ENCODE measurements around the gene PLPP3.

Gene PLPP3

DNA sequence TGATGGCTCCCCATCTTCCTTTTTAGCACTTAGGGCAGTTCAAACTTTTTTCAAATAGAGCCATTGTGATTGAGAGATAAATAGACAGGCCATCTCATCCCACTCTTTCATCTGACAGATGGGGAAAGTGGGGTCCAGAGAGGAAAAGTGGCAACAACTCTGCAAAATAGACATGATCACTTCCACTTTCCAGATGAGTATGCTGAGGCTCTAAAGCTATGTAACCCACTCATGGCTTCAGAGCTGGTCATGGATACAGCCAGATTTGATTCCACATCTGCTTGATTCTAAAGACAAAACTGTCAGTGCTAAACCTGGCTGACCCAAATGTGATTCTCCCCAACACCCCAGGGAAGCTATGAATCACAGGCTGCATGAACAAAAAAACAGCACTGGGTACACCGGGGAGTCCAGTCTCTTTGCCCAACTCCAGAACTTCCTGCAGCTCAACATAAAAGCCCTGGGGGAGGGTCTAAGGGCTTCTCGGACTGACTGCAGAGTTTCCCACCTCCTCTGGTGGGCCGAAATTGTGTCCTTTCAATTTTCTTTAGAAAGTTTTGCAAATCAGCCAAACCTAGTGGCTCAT is 59.3 kb downstream of the PLPP3 start:
- no peak overlapping the region for H3K4me3 ChIP-seq (ENCODE audit: control insufficient read depth, low read depth, low read length)
- TF ChIP-seq, protein P1, sequence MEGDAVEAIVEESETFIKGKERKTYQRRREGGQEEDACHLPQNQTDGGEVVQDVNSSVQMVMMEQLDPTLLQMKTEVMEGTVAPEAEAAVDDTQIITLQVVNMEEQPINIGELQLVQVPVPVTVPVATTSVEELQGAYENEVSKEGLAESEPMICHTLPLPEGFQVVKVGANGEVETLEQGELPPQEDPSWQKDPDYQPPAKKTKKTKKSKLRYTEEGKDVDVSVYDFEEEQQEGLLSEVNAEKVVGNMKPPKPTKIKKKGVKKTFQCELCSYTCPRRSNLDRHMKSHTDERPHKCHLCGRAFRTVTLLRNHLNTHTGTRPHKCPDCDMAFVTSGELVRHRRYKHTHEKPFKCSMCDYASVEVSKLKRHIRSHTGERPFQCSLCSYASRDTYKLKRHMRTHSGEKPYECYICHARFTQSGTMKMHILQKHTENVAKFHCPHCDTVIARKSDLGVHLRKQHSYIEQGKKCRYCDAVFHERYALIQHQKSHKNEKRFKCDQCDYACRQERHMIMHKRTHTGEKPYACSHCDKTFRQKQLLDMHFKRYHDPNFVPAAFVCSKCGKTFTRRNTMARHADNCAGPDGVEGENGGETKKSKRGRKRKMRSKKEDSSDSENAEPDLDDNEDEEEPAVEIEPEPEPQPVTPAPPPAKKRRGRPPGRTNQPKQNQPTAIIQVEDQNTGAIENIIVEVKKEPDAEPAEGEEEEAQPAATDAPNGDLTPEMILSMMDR (IDR thresholded peaks at IDR 0.05; ENCODE audit: control insufficient read depth, insufficient read depth, low read depth, low read length, missing control alignments), result no peak
- DNase-seq (ENCODE audit: low read depth), result no peak

DNA sequence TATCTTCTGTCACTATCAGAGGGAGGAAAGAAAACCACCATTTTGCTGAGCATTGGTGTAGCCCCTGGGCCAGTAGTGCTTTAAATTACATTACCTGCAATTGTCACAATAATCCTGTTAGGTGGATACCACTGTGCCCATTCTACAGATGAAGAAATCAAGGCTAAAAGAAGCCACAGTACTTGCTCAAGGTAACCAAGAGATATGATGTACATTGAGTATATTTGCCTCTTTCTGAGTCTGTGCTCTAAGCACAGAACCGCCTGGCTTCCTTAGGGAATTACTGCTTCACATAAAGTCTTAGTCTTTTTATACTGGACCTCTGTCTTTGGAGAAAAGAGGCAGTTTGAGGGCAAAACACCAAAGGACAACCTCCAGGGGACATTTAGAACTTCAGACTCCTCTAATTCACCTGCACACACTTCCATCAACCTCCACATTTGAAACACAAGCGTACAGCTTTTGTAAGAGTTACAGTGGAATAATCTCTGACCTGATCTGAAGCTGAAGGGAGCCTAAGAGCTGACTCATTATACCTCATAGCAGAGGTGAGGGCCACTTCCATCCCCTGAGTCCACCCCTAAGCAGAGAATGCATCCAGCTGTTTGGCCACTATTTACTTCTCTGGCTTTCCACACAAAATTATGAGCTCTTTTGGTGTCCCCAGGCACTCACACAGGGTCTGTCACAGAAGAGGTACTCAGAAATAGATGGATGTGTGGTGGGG is 61.8 kb downstream of the PLPP3 start:
- no peak for DNase-seq (ENCODE audit: low read depth)
- H3K4me3 ChIP-seq (ENCODE audit: control insufficient read depth, low read depth, low read length), result no peak overlapping the region
- TF ChIP-seq, protein P1 (IDR thresholded peaks at IDR 0.05; ENCODE audit: control insufficient read depth, insufficient read depth, low read depth, low read length, missing control alignments), result no peak

DNA sequence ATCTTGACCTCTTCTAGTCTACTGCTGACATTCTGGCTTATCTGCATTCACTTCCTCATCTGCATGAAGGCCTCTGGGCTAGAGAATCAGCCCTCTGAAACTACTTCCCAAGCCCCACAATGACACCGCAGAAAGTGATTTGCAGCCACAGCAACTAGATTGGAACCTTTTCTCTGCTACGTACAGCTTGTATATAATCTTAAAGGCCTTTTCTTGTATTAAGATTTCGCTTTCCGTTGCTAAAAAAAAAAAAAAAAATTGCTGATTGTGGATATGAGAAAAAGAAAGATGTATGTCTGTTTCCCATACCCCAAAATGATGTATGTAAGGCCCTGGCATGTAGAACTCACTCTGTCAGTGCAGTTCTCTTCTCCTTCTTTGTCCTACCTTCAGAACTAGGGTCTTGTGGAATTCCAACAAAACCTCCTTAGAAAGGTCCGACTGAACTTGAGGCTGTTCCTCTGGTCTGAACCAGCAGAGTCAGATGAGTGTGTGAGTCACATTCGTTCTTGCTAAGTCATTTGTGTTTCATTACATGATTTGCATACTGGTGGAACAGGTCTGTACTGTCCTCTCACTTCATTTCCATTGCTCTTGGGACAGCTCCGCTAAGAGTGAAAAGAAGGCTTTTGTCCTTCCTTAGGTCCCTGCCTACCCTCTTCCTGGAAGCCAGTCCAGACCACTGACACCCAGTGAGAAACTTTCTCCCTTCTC is 62.7 kb downstream of the PLPP3 start:
- peak; percentile 27 for DNase-seq (ENCODE audit: low read depth)
- TF ChIP-seq, protein P1 (IDR thresholded peaks at IDR 0.05; ENCODE audit: control insufficient read depth, insufficient read depth, low read depth, low read length, missing control alignments), result no peak
- no peak overlapping the region for H3K4me3 ChIP-seq (ENCODE audit: control insufficient read depth, low read depth, low read length)

DNA sequence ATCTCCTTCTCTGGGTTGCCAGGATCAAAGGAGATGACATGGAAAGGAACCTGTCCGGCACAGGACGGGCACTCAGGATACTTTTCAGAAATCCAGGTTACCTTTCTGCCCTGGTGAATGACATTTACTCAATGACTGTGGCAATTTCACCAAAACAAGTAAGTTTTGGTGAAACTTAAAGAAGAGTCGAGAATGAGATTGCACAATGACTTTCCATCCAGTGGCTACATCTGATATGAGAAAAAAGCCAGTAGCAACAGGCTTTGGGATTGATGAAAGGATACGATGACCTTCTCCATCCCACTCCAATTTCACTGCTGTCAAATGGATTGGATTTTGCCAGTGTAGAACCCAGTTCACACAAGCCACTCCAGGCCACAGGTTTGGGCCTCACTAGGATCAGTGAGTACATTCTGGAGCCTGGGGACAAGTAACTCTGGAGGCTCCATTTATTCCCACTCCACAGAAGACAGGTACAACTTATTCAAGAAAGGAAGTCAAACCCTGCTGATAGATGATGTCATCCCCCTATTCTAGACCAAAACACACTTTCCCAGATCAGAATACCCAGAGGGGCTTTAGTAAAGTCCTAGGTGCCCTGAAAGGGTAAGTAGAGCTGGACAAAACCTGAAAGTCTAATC is 63.3 kb downstream of the PLPP3 start:
- TF ChIP-seq, protein P1 (IDR thresholded peaks at IDR 0.05; ENCODE audit: control insufficient read depth, insufficient read depth, low read depth, low read length, missing control alignments), result no peak
- no peak for DNase-seq (ENCODE audit: low read depth)
- no peak overlapping the region for H3K4me3 ChIP-seq (ENCODE audit: control insufficient read depth, low read depth, low read length)

DNA sequence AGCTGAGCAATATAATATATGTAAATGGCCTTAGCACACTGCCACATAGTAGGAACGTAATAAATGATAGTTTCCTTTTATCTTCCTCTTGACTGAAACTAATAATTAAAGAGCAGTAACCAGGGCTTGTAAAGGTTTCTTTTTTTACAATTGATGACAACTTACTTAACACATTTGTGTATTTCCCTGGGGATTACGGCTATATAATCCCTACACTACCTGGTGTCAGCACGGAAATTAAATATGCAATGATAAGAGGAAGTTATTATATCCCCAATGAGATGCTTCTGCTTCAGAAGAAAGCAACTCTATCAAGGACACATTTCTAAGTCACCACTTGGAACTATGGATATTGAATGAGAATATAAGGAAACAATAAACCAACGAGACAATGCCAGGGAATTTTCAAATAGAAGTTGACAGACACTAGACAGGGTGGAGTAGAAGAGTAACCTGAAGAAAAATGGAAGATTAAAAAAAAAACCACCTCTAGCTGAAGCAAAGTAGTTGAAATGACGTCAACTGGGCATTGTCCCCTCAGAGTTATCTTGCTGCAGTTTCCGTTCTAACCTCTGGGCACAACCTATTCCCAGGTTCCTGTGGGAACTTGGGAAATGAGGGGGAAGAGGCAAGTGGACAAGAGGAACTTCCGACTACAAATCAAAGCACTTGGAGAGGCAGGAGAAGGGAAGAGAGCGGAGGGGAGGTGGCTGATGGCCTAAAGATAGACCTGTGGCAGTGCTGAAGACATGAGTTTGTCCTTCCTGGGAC is 66.5 kb downstream of the PLPP3 start:
- TF ChIP-seq, protein P1 (IDR thresholded peaks at IDR 0.05; ENCODE audit: control insufficient read depth, insufficient read depth, low read depth, low read length, missing control alignments), result no peak
- no peak overlapping the region for H3K4me3 ChIP-seq (ENCODE audit: control insufficient read depth, low read depth, low read length)
- no peak for DNase-seq (ENCODE audit: low read depth)

DNA sequence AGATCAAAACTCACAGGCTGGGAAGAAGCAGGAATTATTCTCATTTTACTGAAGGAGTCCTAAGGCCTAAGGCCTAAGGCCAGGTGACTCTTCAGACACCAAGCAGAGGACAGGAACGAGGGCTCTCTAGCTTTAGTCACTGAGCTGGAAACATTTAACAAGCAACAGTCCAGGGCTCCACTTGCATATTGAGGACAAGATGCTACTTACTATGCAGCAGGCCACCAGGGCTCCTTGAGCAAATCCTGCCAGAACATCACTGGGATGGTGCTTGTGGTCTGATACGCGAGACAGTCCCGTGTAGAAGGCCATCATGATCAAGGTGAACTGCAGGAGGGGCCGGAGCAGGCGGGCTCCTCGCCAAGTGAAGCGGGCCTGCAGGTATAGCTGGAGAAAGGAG is 67.6 kb downstream of the PLPP3 start:
- TF ChIP-seq, protein P1 (IDR thresholded peaks at IDR 0.05; ENCODE audit: control insufficient read depth, insufficient read depth, low read depth, low read length, missing control alignments), result no peak
- DNase-seq (ENCODE audit: low read depth), result no peak
- no peak overlapping the region for H3K4me3 ChIP-seq (ENCODE audit: control insufficient read depth, low read depth, low read length)

Data from AG09309 (cell line).